GM18868 (cell line): ENCODE results near the gene C13orf46.

Experiments used
- ATAC-seq: cut with Tn5 transposase; IDR thresholded peaks from one replicate; pipeline ENCODE4 v1.9.1; 2021; ENCODE audit warnings: mild to moderate bottlenecking, moderate library complexity; ENCODE audit not compliant: unreplicated experiment

The C13orf46 gene

GRCh38 chr13:113941571-113942191, 32.2 kb downstream of the C13orf46 start:
- no peak for ATAC-seq

GRCh38 chr13:113939944-113940297, 34.0 kb downstream of the C13orf46 start:
- no peak for ATAC-seq

GRCh38 chr13:113939129-113939943, 34.5 kb downstream of the C13orf46 start:
- ATAC-seq: no peak

- no peak for ATAC-seq
These were observed 35.2 kb downstream of the C13orf46 start for GRCh38 chr13:113938716-113939115.

- no peak for ATAC-seq
These were observed 35.6 kb downstream of the C13orf46 start for GRCh38 chr13:113938246-113938645.

- no peak for ATAC-seq
These were observed 36.2 kb downstream of the C13orf46 start for GRCh38 chr13:113937527-113938180.

- no peak for ATAC-seq
These were observed 36.8 kb downstream of the C13orf46 start for GRCh38 chr13:113937073-113937472.

GRCh38 chr13:113936166-113936965, 37.5 kb downstream of the C13orf46 start:
- no peak for ATAC-seq

- no peak for ATAC-seq
These were observed 38.7 kb downstream of the C13orf46 start for GRCh38 chr13:113935001-113935844.

GRCh38 chr13:113934576-113934975, 39.3 kb downstream of the C13orf46 start:
- ATAC-seq: no peak

GRCh38 chr13:113933901-113934300, 40.0 kb downstream of the C13orf46 start:
- no peak for ATAC-seq

GRCh38 chr13:113931841-113932459, 41.9 kb downstream of the C13orf46 start:
- ATAC-seq: no peak

- peak; percentile 52 for ATAC-seq
These were observed 42.9 kb downstream of the C13orf46 start for GRCh38 chr13:113930671-113931637.

GRCh38 chr13:113929628-113930615, 44.0 kb downstream of the C13orf46 start:
- ATAC-seq: no peak

- no peak for ATAC-seq
These were observed 44.9 kb downstream of the C13orf46 start for GRCh38 chr13:113928685-113929627.
